Activated CD4-positive, alpha-beta T cell treated with anti-CD3 and anti-CD28 coated beads, Interleukin-2, amount 10 ng/mL, durations not matched to agents 24 days and 14 days (primary cell): Measurements from ENCODE around the gene KCNQ1OT1. TPM values are rescaled to one million over a fixed set of nuclear protein-coding genes. Genes with fewer than 3 reads are reported as not detected.

Source experiments
- DNase-seq: peaks from one replicate; pipeline ENCODE4 v3.0.0; 2022
- H3K27ac Mint-ChIP-seq: one replicate; pipeline ENCODE4 v1.8.0; 2022; ENCODE audit warnings: mild to moderate bottlenecking, mixed read lengths
- H3K27me3 Mint-ChIP-seq: one replicate; pipeline ENCODE4 v1.8.0; 2022; ENCODE audit warnings: mixed read lengths
- H3K36me3 Mint-ChIP-seq: one replicate; pipeline ENCODE4 v1.8.0; 2022; ENCODE audit warnings: low read depth, mild to moderate bottlenecking, mixed read lengths
- H3K4me1 Mint-ChIP-seq: one replicate; pipeline ENCODE4 v1.8.0; 2021; ENCODE audit warnings: mixed read lengths
- H3K4me3 Mint-ChIP-seq: one replicate; pipeline ENCODE4 v1.8.0; 2022; ENCODE audit warnings: mild to moderate bottlenecking, moderate library complexity, mixed read lengths
- H3K9me3 Mint-ChIP-seq: one replicate; pipeline ENCODE4 v1.8.0; 2021; ENCODE audit warnings: mixed read lengths
- intact Hi-C: fragments of 100-400 bp; cut with micrococcal nuclease; formaldehyde crosslinking; loops from one replicate; pipeline ENCODE4 v1.15.1; 2023
- total RNA-seq: library from RNA; stranded (reverse); gene quantifications from 2 replicates; pipeline ENCODE4 v1.2.3, GENCODE V29; 2022

The KCNQ1OT1 gene
- total RNA-seq, 1 donor from 2014 or later = 0.61 TPM

- no peak for DNase-seq
- Mint-ChIP-seq H3K27me3 (no peaks in the 10 kb centered on the region), H3K4me3 (no peak overlapping the region)
Observed at GRCh38 chr11:2582351-2582945, 117.3 kb downstream of the KCNQ1OT1 start.

GRCh38 chr11:2581931-2582350 lies 117.9 kb downstream of the KCNQ1OT1 start:
- H3K4me3 Mint-ChIP-seq = no peak overlapping the region
- H3K4me1 Mint-ChIP-seq = no peaks in the 10 kb centered on the region
- DNase-seq = no peak
- no peaks in the 10 kb centered on the region for H3K36me3 Mint-ChIP-seq
- intact Hi-C loops = no loop called here
- no peaks in the 10 kb centered on the region for H3K27me3 Mint-ChIP-seq
- no peak overlapping the region for H3K27ac Mint-ChIP-seq
- H3K9me3 Mint-ChIP-seq = no peaks in the 10 kb centered on the region

More at GRCh38 chr11:2582351-2582945, 117.3 kb downstream of the KCNQ1OT1 start:
- H3K4me1 Mint-ChIP-seq = no peaks in the 10 kb centered on the region
- intact Hi-C loops = no loop called here
- H3K36me3 Mint-ChIP-seq = no peaks in the 10 kb centered on the region
- H3K27ac Mint-ChIP-seq = no peak overlapping the region
- no peaks in the 10 kb centered on the region for H3K9me3 Mint-ChIP-seq

GRCh38 chr11:2581151-2581930 lies 118.5 kb downstream of the KCNQ1OT1 start:
- Mint-ChIP-seq H3K27ac (no peak overlapping the region), H3K36me3 (no peaks in the 10 kb centered on the region), H3K9me3 (no peaks in the 10 kb centered on the region), H3K4me3 (no peak overlapping the region), H3K4me1 (no peaks in the 10 kb centered on the region), H3K27me3 (no peaks in the 10 kb centered on the region)
- no peak for DNase-seq
- intact Hi-C loops = no loop called here

GRCh38 chr11:2580571-2581001 lies 119.2 kb downstream of the KCNQ1OT1 start:
- no peaks in the 10 kb centered on the region for H3K36me3 Mint-ChIP-seq
- no peak overlapping the region for H3K27ac Mint-ChIP-seq
- H3K4me1 Mint-ChIP-seq = no peaks in the 10 kb centered on the region
- no peaks in the 10 kb centered on the region for H3K27me3 Mint-ChIP-seq
- intact Hi-C loops = no loop called here
- no peaks in the 10 kb centered on the region for H3K9me3 Mint-ChIP-seq
- no peak for DNase-seq
- H3K4me3 Mint-ChIP-seq = no peak overlapping the region

- Mint-ChIP-seq H3K27me3 (no peaks in the 10 kb centered on the region), H3K4me3 (no peak overlapping the region), H3K27ac (no peak overlapping the region), H3K36me3 (no peaks in the 10 kb centered on the region), H3K9me3 (no peaks in the 10 kb centered on the region), H3K4me1 (no peaks in the 10 kb centered on the region)
- no peak for DNase-seq
- intact Hi-C loops = no loop called here
Observed at GRCh38 chr11:2580061-2580421, 119.8 kb downstream of the KCNQ1OT1 start.

GRCh38 chr11:2579315-2580060 lies 120.3 kb downstream of the KCNQ1OT1 start:
- H3K27ac Mint-ChIP-seq = no peak overlapping the region
- no peaks in the 10 kb centered on the region for H3K27me3 Mint-ChIP-seq
- H3K4me3 Mint-ChIP-seq = no peak overlapping the region
- H3K36me3 Mint-ChIP-seq = no peaks in the 10 kb centered on the region
- DNase-seq = no peak
- intact Hi-C loops = no loop called here
- H3K9me3 Mint-ChIP-seq = no peaks in the 10 kb centered on the region
- no peaks in the 10 kb centered on the region for H3K4me1 Mint-ChIP-seq

GRCh38 chr11:2578929-2579270 lies 120.9 kb downstream of the KCNQ1OT1 start:
- no peak for DNase-seq
- Mint-ChIP-seq H3K27ac (no peak overlapping the region), H3K9me3 (no peaks in the 10 kb centered on the region), H3K4me1 (no peaks in the 10 kb centered on the region), H3K27me3 (no peaks in the 10 kb centered on the region), H3K36me3 (no peaks in the 10 kb centered on the region), H3K4me3 (no peak overlapping the region)
- intact Hi-C loops = no loop called here

GRCh38 chr11:2577991-2578928 lies 121.5 kb downstream of the KCNQ1OT1 start:
- H3K27ac Mint-ChIP-seq = no peak overlapping the region
- no peaks in the 10 kb centered on the region for H3K36me3 Mint-ChIP-seq
- intact Hi-C loops = no loop called here
- H3K4me1 Mint-ChIP-seq = no peaks in the 10 kb centered on the region
- H3K9me3 Mint-ChIP-seq = no peaks in the 10 kb centered on the region
- H3K27me3 Mint-ChIP-seq = no peaks in the 10 kb centered on the region
- no peak for DNase-seq
- no peak overlapping the region for H3K4me3 Mint-ChIP-seq

- H3K4me3 Mint-ChIP-seq = no peak overlapping the region
- H3K4me1 Mint-ChIP-seq = no peaks in the 10 kb centered on the region
- H3K27me3 Mint-ChIP-seq = no peaks in the 10 kb centered on the region
- no peak overlapping the region for H3K27ac Mint-ChIP-seq
- no peak for DNase-seq
- no peaks in the 10 kb centered on the region for H3K36me3 Mint-ChIP-seq
- no peaks in the 10 kb centered on the region for H3K9me3 Mint-ChIP-seq
- intact Hi-C loops = no loop called here
Observed at GRCh38 chr11:2577031-2577990, 122.5 kb downstream of the KCNQ1OT1 start.

GRCh38 chr11:2576549-2576948 lies 123.2 kb downstream of the KCNQ1OT1 start:
- H3K9me3 Mint-ChIP-seq = no peaks in the 10 kb centered on the region
- H3K4me3 Mint-ChIP-seq = no peak overlapping the region
- H3K27me3 Mint-ChIP-seq = no peaks in the 10 kb centered on the region
- H3K4me1 Mint-ChIP-seq = no peaks in the 10 kb centered on the region
- no peaks in the 10 kb centered on the region for H3K36me3 Mint-ChIP-seq
- intact Hi-C loops = no loop called here
- DNase-seq = no peak
- no peak overlapping the region for H3K27ac Mint-ChIP-seq

GRCh38 chr11:2576111-2576510 lies 123.7 kb downstream of the KCNQ1OT1 start:
- intact Hi-C loops = no loop called here
- Mint-ChIP-seq H3K4me3 (no peak overlapping the region), H3K27me3 (no peaks in the 10 kb centered on the region), H3K9me3 (no peaks in the 10 kb centered on the region), H3K36me3 (no peaks in the 10 kb centered on the region), H3K27ac (no peak overlapping the region), H3K4me1 (no peaks in the 10 kb centered on the region)
- DNase-seq = no peak

- no peaks in the 10 kb centered on the region for H3K36me3 Mint-ChIP-seq
- H3K4me1 Mint-ChIP-seq = no peaks in the 10 kb centered on the region
- DNase-seq = no peak
- intact Hi-C loops = no loop called here
- no peak overlapping the region for H3K4me3 Mint-ChIP-seq
- H3K27ac Mint-ChIP-seq = no peak overlapping the region
- no peaks in the 10 kb centered on the region for H3K9me3 Mint-ChIP-seq
- H3K27me3 Mint-ChIP-seq = no peaks in the 10 kb centered on the region
Observed at GRCh38 chr11:2575591-2576051, 124.2 kb downstream of the KCNQ1OT1 start.
